GM20000 (cell line): ENCODE measurements around the gene SCOC.

Source experiments
- DNase-seq: peaks from one replicate; pipeline ENCODE4 v3.0.0; 2012; ENCODE audit warnings: low spot score
- TF ChIP-seq, protein P1 (sequence below): IDR thresholded peaks from 2 replicates; pipeline ENCODE4 v1.5.1; 2012; ENCODE audit warnings: mild to moderate bottlenecking, control low read depth; ENCODE audit errors: extremely low read depth, missing control alignments

Gene SCOC

DNA sequence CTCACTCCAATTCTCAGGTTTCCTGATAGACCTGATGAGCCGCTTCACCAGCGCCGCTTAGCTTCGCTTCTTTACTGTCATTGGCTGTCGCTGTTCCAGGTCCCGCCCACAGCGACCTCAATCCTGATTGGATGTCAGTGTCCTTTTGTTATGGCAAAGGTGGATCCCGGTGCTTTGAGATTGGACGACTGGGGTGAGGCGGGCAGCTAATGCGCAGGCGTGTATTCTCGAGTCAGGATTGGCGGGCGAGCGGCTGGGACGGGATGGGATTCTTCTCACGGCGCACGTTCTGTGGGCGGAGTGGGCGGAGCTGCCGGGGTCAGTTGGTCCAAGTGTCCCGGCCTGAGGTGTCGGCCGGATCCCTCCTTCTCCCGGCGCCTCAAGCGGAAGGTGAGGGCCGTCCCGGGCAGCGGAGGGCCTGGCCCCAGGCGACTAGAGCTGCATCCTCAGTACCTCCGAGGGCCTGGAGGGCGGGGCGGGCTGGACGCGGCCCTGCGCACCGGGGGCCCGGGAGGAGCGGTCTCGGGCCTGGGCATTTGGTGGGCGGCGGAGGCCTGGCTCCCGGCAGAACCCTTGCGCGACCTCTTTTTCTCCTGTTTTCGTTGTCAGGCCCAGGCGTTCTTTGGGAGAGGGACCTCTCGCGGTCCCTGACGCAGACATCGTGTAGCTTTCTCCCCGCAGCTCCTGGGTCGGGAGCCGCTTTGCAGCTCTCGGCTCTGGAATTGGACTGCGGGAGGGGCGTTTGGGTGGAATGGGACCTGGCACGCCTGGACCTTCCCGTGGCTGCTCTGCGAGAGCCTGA lies at the start of gene SCOC:
SCOC (plus strand) TSS at position 319 of the 802 bp plus-strand sequence. CDS start 5,525 bp downstream, outside the sequence.
- TF ChIP-seq, protein P1, sequence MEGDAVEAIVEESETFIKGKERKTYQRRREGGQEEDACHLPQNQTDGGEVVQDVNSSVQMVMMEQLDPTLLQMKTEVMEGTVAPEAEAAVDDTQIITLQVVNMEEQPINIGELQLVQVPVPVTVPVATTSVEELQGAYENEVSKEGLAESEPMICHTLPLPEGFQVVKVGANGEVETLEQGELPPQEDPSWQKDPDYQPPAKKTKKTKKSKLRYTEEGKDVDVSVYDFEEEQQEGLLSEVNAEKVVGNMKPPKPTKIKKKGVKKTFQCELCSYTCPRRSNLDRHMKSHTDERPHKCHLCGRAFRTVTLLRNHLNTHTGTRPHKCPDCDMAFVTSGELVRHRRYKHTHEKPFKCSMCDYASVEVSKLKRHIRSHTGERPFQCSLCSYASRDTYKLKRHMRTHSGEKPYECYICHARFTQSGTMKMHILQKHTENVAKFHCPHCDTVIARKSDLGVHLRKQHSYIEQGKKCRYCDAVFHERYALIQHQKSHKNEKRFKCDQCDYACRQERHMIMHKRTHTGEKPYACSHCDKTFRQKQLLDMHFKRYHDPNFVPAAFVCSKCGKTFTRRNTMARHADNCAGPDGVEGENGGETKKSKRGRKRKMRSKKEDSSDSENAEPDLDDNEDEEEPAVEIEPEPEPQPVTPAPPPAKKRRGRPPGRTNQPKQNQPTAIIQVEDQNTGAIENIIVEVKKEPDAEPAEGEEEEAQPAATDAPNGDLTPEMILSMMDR: no peak
- DNase-seq: peak; percentile 95

DNA sequence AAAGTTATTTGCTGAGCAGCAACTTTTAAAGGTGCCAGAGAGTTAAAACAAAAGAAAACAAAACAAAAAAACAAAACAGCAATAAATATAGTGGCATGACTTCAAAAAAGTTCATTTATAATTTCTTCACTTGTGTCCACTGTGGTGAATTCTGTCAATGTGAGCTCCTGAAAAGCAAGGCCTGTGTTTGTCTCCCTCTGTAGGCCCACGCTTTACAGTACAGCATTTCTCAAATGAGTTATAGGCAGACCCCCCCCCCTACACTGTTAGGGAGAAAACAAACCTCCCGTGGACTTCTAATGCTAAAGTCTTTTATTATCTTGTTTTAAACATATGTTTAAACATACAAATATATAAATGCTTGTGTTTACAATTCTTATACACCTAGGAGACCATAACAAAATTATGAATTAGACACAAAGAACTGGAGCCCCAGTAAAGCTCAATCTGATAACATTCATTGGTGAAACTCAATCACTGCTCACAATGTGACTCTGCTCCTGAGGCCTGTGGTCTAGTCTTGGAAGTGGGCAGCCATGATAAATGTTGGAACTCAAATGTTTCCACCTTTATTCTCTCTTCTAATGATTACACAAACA lies 47.0 kb upstream of the SCOC start:
- TF ChIP-seq, protein P1: no peak
- no peak for DNase-seq

DNA sequence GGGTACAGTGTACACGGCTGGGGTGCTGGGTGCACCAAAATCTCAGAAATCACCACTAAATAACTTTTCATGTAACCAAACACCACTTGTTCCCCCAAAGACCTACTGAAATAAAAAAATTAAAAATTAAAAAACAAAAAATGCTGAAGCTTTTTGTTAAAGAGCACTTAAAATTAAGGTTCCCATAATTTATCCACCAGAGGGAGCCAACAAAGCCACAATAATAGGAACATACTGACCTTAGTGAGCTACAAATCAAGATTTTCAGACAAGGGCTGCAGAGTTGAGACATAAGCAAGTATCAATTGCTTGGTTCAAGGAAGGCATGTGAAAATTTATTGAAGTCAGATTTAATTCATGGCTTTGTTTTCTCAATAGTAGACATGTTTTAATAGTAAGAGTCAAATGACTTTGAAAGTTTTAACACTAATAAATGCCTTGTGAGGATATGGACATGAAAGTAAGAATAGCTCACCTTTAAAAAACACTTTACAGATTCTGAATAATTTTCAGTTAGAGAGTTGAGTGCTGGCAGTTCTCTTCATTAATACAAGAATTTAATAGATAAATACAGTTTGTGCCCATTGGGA lies 43.0 kb upstream of the SCOC start:
- DNase-seq: no peak

DNA sequence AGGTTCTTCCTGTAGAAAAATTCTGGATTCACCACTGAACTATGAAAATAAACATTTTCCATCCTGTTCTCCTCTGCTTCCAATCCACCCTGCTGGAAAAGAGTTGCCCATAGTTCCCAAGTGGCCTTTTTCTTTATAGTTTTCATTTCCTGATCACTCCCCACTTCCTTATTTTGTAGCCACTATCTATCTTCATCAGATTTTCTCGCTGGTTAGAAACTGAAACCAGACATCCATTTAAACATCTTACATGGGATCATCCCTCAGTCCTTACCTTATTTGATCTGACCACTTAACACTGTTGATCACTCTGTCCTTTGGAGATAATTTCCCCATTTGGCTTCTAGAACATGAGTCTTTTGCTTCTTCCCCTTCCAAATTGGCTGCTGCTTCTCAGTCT lies 42.2 kb upstream of the SCOC start:
- DNase-seq: no peak
- TF ChIP-seq, protein P1: no peak

More for the DNA sequence above, 43.0 kb upstream of the SCOC start:
- TF ChIP-seq, protein P1: no peak

DNA sequence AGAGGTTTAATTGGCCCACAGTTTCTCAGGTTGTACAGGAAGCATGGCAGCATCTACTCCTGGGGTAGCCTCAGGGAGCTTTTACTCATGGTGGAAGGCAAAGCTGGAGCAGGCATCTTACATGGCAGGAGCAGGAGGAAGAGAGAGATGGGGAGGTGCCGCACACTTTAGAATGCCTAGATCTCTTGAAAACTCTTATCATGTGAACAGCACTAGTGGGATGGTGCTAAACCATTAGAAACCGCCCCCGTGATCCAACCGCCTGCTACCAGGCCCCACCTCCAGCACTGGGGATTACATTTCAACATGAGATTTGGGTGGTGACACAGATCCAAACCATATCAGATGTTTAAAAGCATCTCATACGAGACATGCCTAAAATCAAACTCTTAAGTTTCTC lies 41.6 kb upstream of the SCOC start:
- DNase-seq: no peak
- TF ChIP-seq, protein P1: no peak

DNA sequence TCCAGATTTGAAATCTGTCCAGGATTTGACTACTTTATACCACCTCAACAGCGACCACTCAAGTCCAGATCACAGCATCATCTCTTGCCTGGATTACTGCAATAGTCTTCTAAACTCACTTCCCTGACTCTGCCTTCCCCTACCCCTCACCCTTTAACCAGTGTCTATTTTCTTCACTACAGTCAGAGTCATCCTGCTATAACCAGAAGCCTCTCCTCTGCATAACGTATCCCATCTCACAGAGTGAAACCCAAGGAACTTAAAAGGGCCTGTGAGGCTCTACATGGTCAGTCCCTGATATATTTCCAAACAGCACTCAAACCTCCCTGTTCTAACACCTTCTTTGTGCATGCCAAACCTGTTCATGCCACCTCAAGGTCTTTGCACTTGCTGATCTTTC lies 40.7 kb upstream of the SCOC start:
- TF ChIP-seq, protein P1: no peak
- no peak for DNase-seq

DNA sequence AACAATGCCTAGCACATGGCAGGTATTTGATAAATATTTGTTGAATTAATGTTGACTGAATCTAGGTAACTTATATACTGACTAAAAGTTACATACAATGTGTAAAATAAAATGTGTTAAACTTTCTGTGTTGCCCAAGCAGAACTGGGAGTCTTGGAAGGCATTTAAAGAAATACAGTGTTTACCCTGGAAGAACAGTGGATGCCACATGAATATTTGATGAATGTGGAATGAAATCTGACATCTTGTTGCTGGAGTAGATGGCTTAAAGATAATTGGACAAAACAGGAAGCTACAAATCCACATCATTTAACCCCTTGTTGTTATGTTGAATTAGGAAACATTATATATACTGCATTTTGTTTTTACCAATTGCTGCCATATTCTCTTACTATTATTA lies 39.9 kb upstream of the SCOC start:
- TF ChIP-seq, protein P1: no peak
- no peak for DNase-seq
